RCC 7860 (cell line): Measurements from ENCODE around the gene TBR1.

Experiments used
- DNase-seq: peaks from one replicate; pipeline ENCODE4 v3.0.0-alpha.2; 2015; ENCODE audit warnings: low spot score
- FAIRE-seq: peaks from 2 replicates; lab custom pipeline; 2012; peaks lifted over from hg19 to GRCh38; lab: Jason Lieb, UNC

The TBR1 gene

GRCh38 chr2:161414042-161415033 lies 1.8 kb upstream of the TBR1 start:
- DNase-seq (no peak), FAIRE-seq (no peak)

GRCh38 chr2:161415034-161415986 lies 787 bp upstream of the TBR1 start:
- FAIRE-seq (no peak), DNase-seq (no peak)

GRCh38 chr2:161416708-161417437 lies 776 bp downstream of the TBR1 start:
- FAIRE-seq = no peak
- no peak for DNase-seq

GRCh38 chr2:161417438-161418274 lies 1.6 kb downstream of the TBR1 start:
- FAIRE-seq = no peak
- no peak for DNase-seq

GRCh38 chr2:161418275-161418714 lies 2.2 kb downstream of the TBR1 start:
- FAIRE-seq (no peak), DNase-seq (no peak)

GRCh38 chr2:161418715-161419637 lies 2.9 kb downstream of the TBR1 start:
- DNase-seq (no peak), FAIRE-seq (no peak)

- no peak for FAIRE-seq
- DNase-seq = no peak
Observed at GRCh38 chr2:161419638-161420190, 3.6 kb downstream of the TBR1 start.

- DNase-seq (no peak), FAIRE-seq (no peak)
Observed at GRCh38 chr2:161420406-161421074, 4.4 kb downstream of the TBR1 start.

- no peak for DNase-seq
- FAIRE-seq = no peak
Observed at GRCh38 chr2:161421686-161422085, 5.6 kb downstream of the TBR1 start.

GRCh38 chr2:161422816-161423403 lies 6.8 kb downstream of the TBR1 start:
- no peak for FAIRE-seq
- no peak for DNase-seq

GRCh38 chr2:161423421-161424393 lies 7.6 kb downstream of the TBR1 start:
- DNase-seq (no peak), FAIRE-seq (no peak)

- DNase-seq = no peak
Observed at GRCh38 chr2:161424394-161424769, 8.3 kb downstream of the TBR1 start.

GRCh38 chr2:161424891-161425727 lies 9.0 kb downstream of the TBR1 start:
- FAIRE-seq = no peak

More at GRCh38 chr2:161424394-161424769, 8.3 kb downstream of the TBR1 start:
- FAIRE-seq = no peak

GRCh38 chr2:161425728-161426454 lies 9.8 kb downstream of the TBR1 start:
- FAIRE-seq (no peak), DNase-seq (no peak)

More at GRCh38 chr2:161424891-161425727, 9.0 kb downstream of the TBR1 start:
- DNase-seq = no peak

- no peak for FAIRE-seq
- no peak for DNase-seq
Observed at GRCh38 chr2:161426455-161426921, 10.4 kb downstream of the TBR1 start.
